HG03439 (cell line): Measurements from ENCODE around the gene DYNC2H1.
"Not testable (repeated sequence)": the region's sequence is repeated elsewhere in the genome, so short reads cannot be mapped to it uniquely, and the experiment has no call there.

ENCODE experiments used
- ATAC-seq: cut with Tn5 transposase; IDR thresholded peaks from one replicate; pipeline ENCODE4 v1.9.1; 2021; ENCODE audit warnings: mild to moderate bottlenecking, moderate library complexity; ENCODE audit not compliant: unreplicated experiment

Gene DYNC2H1

GRCh38 chr11:103368145-103368544, 258.9 kb downstream of the DYNC2H1 start:
- ATAC-seq = no peak

- ATAC-seq = no peak
Measured at GRCh38 chr11:103370076-103370475, 260.9 kb downstream of the DYNC2H1 start.

- ATAC-seq = no peak
Measured at GRCh38 chr11:103372906-103373305, 263.7 kb downstream of the DYNC2H1 start.

GRCh38 chr11:103374227-103374626, 265.0 kb downstream of the DYNC2H1 start:
- not testable (repeated sequence) for ATAC-seq

- ATAC-seq = no peak
Measured at GRCh38 chr11:103378931-103379330, 269.7 kb downstream of the DYNC2H1 start.

GRCh38 chr11:103380031-103380430, 270.8 kb downstream of the DYNC2H1 start:
- no peak for ATAC-seq

GRCh38 chr11:103384652-103385051, 275.4 kb downstream of the DYNC2H1 start:
- no peak for ATAC-seq

GRCh38 chr11:103395612-103396011, 286.4 kb downstream of the DYNC2H1 start:
- ATAC-seq = no peak

- no peak for ATAC-seq
Measured at GRCh38 chr11:103396237-103396636, 287.0 kb downstream of the DYNC2H1 start.

- ATAC-seq = no peak
Measured at GRCh38 chr11:103397369-103397768, 288.1 kb downstream of the DYNC2H1 start.

GRCh38 chr11:103398829-103399228, 289.6 kb downstream of the DYNC2H1 start:
- ATAC-seq = no peak

GRCh38 chr11:103406357-103406756, 297.1 kb downstream of the DYNC2H1 start:
- no peak for ATAC-seq

GRCh38 chr11:103407641-103408040, 298.4 kb downstream of the DYNC2H1 start:
- ATAC-seq = no peak

- no peak for ATAC-seq
Measured at GRCh38 chr11:103413266-103413888, 304.2 kb downstream of the DYNC2H1 start.

- no peak for ATAC-seq
Measured at GRCh38 chr11:103418014-103418413, 308.8 kb downstream of the DYNC2H1 start.

- no peak for ATAC-seq
Measured at GRCh38 chr11:103420593-103420992, 311.4 kb downstream of the DYNC2H1 start.

GRCh38 chr11:103433386-103434072, 324.3 kb downstream of the DYNC2H1 start:
- no peak for ATAC-seq

GRCh38 chr11:103434073-103434411, 324.8 kb downstream of the DYNC2H1 start:
- ATAC-seq = no peak

- ATAC-seq = no peak
Measured at GRCh38 chr11:103436131-103436770, 327.0 kb downstream of the DYNC2H1 start.

GRCh38 chr11:103441021-103441420, 331.8 kb downstream of the DYNC2H1 start:
- no peak for ATAC-seq

- ATAC-seq = no peak
Measured at GRCh38 chr11:103448966-103449365, 339.7 kb downstream of the DYNC2H1 start.

- ATAC-seq = no peak
Measured at GRCh38 chr11:103450241-103450640, 341.0 kb downstream of the DYNC2H1 start.
